IPS-NIHi7 (cell line): ENCODE data around the gene CD47.

ENCODE experiments used
- DNase-seq: peaks from one replicate; pipeline ENCODE4 v3.0.0; 2012; ENCODE audit warnings: mixed read lengths; ENCODE audit errors: extremely low spot score

Gene CD47

DNA sequence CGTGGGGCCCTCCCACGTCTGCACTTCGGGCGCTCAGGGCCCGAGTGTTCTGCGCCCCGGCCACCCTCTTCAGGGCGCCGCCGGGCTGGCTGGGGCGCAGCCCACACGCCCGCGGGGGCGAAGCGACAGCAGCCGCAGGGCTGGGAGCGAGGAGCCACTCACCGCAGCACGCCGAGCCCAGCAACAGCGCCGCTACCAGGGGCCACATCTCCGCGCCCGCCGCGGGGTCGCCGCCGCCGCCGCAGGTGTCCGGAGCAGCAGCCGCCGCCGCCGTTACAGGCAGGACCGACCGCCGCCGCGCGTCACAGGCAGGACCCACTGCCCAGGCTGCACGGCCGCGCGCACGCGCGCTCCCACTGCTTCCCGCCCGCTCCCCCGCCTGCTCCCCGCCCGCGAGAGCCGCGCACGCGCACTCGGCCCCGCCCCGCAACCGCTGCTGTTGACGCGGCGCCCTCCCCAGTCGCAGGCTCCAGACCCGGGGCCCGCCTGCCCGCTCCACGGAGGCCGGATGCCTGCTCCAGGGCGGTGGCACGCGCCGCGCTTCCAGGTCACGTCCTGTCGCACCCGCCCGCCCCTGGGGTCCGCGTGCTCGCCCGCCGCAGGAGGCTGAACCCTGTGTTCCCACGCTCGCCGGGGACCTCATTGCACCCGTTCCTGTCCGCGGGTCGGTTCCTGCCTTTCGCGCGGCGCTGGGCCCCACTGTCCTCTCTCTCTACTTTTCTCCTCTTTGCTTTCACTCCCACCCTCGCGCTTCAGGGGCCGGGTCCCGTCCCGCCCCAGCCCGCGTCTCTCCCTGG is at the start of gene CD47:
Gene CD47 (minus strand): TSS at position 331 of the 797 bp plus-strand sequence. CDS start 123 bp downstream, at position 208.
- peak; percentile 98 for DNase-seq

GRCh38 chr3:108137460-108137814 is 46.6 kb upstream of the CD47 start:
- DNase-seq = no peak

DNA sequence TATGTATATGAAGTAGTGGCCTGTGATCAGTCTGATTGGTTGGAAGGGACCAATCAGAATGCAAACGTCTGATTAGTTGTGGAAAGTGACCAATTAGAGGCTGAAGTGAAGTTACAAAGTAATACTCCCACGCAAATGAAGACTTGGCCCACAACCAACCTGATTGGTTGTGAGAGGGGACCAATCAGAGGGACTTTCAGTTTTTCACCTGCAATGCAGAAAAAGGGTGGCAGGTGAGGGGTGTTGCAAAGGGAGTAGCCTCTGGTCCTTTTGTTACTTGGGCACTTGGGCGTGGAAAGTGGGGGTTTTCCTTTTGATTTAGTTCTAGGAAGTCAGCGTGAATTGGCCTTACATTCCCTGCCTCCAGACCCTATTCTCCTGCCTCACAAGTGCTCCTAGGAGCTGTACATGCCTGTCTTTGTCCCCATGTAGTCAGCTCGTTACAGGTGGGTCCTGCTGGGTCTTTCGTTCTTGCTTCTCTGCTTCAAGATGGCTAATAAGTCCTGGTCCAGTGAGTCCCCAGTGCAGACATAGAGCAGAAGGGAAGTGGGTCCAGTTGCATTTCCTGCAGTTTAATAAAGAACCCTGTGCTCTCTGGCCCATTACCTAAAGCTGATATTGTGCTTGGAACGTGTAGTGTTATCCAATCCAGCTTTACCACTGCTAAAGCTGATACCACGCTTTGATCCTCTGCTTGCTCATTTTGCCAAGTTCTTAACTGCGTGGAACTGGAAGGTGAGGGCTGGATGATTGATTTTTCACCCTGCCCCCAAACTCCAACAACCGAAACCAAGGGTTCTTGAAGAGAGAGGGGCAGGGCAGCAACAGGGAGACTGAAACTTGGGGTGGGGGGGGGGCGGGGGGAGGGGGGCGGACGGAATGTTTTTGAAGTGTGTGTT is 46.0 kb upstream of the CD47 start:
- DNase-seq = no peak

DNA sequence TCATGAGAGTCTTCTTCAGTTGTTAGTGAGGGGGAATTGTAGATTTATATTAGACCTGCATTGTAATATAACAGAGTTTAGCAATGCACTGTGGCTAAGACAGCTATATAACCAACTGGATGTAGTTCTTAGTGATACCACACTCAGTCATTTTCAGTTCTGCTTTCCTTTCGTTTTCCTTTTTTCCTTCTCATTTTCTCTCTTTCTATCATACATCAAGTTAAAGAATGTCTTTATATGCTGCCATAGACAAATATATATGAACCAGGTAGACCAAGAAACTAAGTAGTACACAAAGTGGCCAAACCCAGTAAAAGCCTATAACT is 43.7 kb upstream of the CD47 start:
- DNase-seq = no peak

GRCh38 chr3:108133858-108134554 is 43.2 kb upstream of the CD47 start:
- no peak for DNase-seq

DNA sequence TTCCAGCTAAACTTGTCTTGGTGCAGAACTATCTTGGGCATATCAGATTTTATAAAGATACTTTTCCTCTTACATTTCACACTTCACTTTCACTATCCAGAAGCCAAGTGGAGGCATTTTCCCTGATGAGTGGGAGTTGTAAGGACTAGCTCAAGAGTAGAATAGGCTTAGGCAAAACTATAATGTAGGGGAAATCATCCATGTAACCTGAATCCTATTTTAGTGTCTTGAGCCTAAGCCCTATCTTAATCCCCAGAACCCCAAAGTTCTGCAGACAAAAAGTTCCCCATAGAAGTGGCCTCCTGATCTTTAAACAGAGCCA is 42.2 kb upstream of the CD47 start:
- no peak for DNase-seq

DNA sequence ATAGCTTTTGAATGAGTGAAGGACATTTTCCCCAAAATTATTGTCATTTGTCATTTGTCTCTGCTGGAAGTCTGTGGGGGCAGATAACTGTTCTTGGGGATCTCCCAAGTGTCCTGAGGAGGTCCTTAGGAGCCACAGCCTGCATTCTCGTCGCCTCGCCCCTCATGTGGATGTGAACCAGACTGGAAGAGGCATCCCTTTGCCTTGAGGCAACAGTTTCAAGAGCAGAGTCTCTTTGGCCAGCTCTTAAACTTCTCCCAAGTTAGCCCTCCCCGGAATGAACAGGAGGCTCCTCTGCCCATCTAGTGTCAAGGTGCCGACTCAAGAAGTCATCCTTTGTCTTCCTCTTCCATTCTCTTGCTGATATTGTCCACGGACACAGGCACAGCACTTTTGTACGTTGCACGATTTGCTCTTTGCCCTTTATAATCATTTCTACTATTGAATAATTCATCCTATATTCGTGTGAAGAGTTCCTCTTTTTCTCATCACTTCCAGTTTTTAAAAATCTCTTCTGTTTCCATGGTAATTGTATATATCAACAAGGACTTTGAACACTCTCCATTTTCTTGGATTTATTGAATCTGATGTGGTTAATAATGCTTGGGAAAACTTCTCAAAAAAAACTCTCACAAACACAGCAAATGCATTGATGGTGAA is 40.8 kb upstream of the CD47 start:
- DNase-seq = no peak

DNA sequence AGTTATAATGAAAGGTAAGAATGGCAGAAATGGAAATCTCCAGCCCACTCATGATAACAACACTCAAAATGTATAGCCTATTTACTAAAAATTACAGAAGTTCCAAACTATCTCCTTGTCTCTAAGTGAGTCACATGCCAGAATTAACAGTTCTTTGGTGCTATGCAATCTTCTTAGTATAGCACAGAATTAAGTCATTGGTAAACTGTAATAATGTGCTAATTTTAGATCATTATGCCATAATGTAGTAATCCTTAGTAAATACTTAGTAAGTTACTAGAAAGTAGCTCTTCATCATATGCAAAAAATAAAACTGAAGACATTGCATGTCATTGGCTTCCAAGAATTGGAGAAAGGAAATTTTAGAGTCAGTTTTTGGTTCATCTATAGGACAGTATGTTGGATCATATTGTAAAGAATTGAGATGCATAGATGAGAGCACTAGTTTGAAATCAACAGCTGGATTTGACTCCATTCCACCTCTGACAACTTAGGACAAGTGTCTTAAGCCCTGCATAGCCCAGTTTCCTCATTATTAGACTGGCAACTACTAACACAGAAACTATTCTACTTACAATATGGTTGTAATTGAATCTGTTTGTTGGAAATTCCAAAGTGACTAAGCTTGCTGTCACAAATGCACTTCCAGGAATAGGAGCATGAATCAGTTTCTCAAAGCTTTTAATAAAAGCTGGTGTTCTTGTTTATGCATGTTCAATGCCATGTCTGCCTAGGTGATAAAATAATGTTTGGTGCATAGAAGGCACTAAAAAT is 40.1 kb upstream of the CD47 start:
- DNase-seq = no peak

- DNase-seq = no peak
Measured at GRCh38 chr3:108130236-108130635, 39.4 kb upstream of the CD47 start.

DNA sequence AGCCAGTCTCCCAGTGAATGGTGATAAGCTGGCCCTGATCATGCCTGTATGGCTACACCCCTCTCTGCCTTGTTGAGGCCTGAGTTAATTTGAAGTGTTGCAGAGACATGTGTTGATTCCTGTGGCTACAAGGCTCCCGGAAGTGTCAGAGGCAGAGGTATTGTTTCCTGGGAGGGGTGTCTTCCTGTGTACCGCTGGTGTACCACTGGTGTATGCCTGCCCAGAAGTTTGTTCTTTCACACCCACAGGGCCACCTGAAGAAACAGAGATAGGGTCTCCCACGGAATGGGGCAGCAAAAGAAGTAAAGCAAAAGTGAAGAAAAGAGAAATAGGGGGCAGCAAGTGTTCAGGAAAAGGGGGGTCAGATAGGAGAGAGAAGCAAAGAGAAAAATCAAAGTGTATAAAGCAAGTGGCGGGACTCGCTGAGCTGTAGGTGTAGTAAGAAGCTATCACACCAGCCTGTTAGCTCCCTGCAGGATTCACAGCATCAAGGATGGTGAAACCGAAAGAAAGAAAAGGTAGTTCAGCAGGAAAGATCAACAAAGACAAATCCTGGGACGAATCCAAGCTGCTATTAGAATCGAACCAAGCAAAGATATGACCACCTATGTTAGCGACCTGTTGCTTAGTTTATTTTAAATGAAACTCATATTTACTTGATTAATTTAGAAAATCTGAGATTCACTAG is 36.6 kb upstream of the CD47 start:
- DNase-seq = no peak

GRCh38 chr3:108126348-108126747 is 35.5 kb upstream of the CD47 start:
- DNase-seq = no peak

DNA sequence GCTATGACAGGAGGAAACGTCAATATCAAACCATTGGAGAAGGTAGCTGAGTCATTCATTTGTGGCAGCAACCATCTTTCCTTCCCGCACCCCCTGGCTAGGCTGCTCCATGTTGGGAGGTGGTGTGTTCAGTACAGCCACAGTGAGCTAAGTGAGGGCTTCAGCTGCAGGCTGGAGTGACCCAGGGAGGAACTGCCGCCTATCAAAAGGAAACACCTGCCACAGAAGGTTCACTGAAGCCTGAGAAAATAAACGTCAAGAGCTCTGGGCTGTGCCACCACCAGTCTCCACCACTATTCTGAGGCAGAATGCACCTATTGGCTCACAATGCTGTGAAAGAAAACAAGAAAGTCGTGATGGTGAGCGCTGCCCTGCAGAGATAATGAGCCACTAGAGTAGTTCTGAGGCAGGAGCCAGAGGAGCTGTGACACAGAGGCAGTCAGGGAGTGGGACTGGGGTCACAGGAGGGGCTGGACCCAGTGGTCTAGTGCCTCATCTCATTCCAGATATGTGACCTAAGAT is 34.8 kb upstream of the CD47 start:
- DNase-seq = no peak

DNA sequence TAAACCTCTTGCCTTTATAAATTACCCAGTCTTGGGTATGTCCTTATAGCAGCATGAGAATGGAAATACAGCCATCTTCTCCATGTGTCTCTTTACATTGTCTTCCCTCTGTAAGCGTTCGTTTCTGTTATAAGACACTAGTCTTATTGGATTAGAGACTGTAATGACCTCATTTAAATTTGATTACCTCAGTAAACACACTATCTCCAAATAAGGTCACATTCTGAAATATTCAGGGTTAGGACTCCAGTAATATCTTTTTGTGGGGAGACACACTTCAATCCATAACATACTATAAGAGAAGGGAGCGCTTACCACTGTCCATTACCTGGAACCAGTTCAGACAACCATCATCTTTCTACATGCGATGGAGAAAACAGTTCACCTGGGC is 34.3 kb upstream of the CD47 start:
- no peak for DNase-seq

DNA sequence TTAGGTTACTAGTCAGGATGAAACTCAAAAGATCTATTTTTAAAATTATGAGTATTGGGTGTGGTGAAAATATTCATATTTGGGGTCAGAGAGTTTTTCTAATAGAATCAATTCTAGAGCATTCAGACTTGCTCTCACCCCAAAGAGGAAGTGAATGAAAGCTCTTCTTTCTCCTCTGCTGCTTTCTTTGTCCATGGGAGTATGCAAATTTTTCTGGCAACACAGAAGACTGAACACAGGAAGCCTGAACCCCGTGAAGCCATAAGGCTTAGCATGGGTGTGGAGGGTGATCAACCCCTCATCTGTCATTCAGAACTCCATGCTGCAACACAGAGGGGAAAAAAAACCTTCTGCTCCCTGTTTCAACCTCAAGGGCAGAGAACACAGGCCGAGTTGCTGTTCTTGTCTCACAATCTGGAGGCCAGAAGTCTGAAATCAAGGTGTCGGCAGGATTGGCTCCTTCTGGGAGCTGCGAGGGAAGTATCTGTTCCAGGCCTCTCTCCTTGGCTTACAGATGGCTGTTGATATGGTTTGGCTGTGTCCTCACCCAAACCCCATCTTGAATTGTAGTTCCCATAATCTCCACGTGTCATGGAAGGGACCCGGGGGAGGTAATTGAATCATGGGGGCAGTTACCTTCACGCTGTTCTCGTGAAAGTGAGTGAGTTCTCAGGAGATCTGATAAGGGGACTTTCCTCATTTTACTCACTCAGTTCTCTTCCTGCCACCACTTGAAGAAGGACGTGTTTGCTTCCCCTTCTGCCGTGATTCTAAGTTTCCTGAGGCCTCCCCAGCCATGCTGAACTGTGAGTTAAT is 33.7 kb upstream of the CD47 start:
- no peak for DNase-seq

GRCh38 chr3:108123326-108123725 is 32.5 kb upstream of the CD47 start:
- DNase-seq = no peak

GRCh38 chr3:108122276-108122675 is 31.4 kb upstream of the CD47 start:
- DNase-seq = no peak

GRCh38 chr3:108119398-108120104 is 28.7 kb upstream of the CD47 start:
- no peak for DNase-seq

DNA sequence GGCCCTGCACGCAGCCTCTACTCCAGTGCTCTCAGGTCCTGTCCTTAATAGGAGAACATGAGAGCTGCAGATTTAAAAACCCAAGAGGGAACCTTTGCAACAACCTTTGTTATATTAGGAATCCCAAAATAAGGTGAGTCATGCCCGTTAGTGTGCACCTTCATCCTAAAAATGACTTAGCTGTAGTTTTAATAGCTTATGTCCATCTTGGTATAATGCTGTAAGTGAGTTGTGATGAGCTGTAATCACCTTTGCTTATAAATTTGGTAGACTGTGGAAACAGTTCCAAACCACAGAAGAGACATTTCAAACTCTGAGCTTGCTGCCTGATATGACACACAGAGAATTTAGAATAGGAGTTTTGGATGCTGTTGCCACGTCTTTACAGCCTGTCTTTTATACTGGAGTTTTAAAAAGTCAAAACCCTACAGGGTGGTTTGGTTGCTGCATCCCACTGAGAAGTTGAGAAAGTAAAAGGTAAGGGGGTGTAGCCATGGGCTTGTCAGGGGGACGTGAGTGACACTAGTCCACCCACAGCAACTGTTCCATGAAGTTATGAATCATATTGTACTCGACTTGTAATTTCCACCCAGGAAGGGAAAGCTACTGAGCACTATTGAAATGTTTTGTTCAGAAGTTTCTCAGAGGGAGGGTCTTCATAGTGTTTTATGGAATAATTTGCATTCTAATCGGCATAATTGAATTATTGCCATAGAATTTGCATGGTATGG is 27.4 kb upstream of the CD47 start:
- no peak for DNase-seq
